G401 (cell line): Measurements from ENCODE around the gene CCP110. TPM values are rescaled to one million over a fixed set of nuclear protein-coding genes. Genes with fewer than 3 reads are reported as not detected.

ENCODE experiments used
- DNase-seq: peaks from one replicate; pipeline ENCODE4 v3.0.0-alpha.2; 2015; ENCODE audit warnings: low spot score
- in situ Hi-C: cut with HindIII; loops from 2 replicates; pipeline ENCODE4 v1.10.0; 2016; ENCODE audit warnings: low sequenced_read_pairs, mixed read lengths
- total RNA-seq: library from RNA; depleted of rRNA; stranded (reverse); fragments of >200 nt; shearing (Covaris generic); gene quantifications from 2 replicates; pipeline ENCODE4 v1.2.3, GENCODE V29; 2014; rRNA removed

CCP110 gene
- total RNA-seq, 1 experiment from 2014 or later = 22.9 TPM

- no peak for DNase-seq
- in situ Hi-C loops = no loop called here
These were observed 64.9 kb downstream of the CCP110 start for GRCh38 chr16:19588661-19589060.

GRCh38 chr16:19589106-19589505 is 65.4 kb downstream of the CCP110 start:
- in situ Hi-C loops = no loop called here
- DNase-seq = no peak

GRCh38 chr16:19589771-19590302 is 66.1 kb downstream of the CCP110 start:
- in situ Hi-C loops = no loop called here
- no peak for DNase-seq

- in situ Hi-C loops = no loop called here
- no peak for DNase-seq
These were observed 71.5 kb downstream of the CCP110 start for GRCh38 chr16:19595043-19595767.

GRCh38 chr16:19598805-19599510 is 75.2 kb downstream of the CCP110 start:
- in situ Hi-C loops = no loop called here
- DNase-seq = no peak

- DNase-seq = no peak
- in situ Hi-C loops = loop anchor here (25.0 kb wide), 1 partner anchor 287 kb away; the partner anchor contains the start of gene GPRC5B
These were observed 76.4 kb downstream of the CCP110 start for GRCh38 chr16:19599968-19600716.

- in situ Hi-C loops = loop anchor here (25.0 kb wide), 1 partner anchor 286 kb away; the partner anchor contains the start of gene GPRC5B
- DNase-seq = peak; percentile 71
These were observed 77.6 kb downstream of the CCP110 start for GRCh38 chr16:19601083-19601976.

Other genes with a start within 250 kb of the CCP110 start
- not detected in 2 replicates for gene CLEC19A, start 238.2 kb upstream of the CCP110 start, total RNA-seq
- not detected in 2 replicates for gene TMC5, start 106.1 kb upstream of the CCP110 start, total RNA-seq
- 49.7 and 68.7 TPM in 2 replicates for gene GDE1, start 1.8 kb upstream of the CCP110 start, total RNA-seq
- gene VPS35L, start 31.8 kb downstream of the CCP110 start, total RNA-seq = 18.7 and 23.9 TPM in 2 replicates
- 12.9 and 16.8 TPM in 2 replicates for gene KNOP1, start 194.3 kb downstream of the CCP110 start, total RNA-seq
- 5.6 and 6.6 TPM in 2 replicates for gene IQCK, start 194.3 kb downstream of the CCP110 start, total RNA-seq